GM19468 (cell line): ENCODE measurements around the gene RANBP9.

Source experiments
- ATAC-seq: cut with Tn5 transposase; IDR thresholded peaks from one replicate; pipeline ENCODE4 v1.9.1; 2021; ENCODE audit warnings: mild to moderate bottlenecking, moderate library complexity, moderate number of reproducible peaks; ENCODE audit not compliant: unreplicated experiment; ENCODE audit errors: extremely low read depth

The RANBP9 gene

GRCh38 chr6:13680448-13680968 is 31.1 kb downstream of the RANBP9 start:
- no peak for ATAC-seq

DNA sequence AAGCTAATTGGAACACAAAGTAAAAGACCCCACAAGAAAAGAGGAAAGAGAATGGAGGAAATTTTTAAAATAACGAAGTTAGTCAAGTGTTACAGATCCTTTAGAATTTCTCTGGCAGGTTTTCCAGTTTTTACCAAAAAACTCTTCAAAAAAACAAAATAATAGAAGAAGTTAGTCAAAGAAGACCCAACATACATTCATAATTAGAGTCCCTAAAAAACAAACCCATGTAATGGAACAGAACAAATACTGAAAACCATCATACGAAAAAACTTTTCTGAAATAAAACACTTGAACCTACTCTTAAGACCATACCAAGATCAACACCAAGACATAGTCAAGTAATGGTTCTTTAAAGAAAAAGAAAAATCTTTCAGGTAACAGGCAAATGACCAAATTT is 31.6 kb downstream of the RANBP9 start:
- no peak for ATAC-seq

- no peak for ATAC-seq
Measured at GRCh38 chr6:13678255-13678983, 33.2 kb downstream of the RANBP9 start.

- ATAC-seq: no peak
Measured at GRCh38 chr6:13677878-13678254, 33.8 kb downstream of the RANBP9 start.

- no peak for ATAC-seq
Measured at GRCh38 chr6:13676551-13677156, 35.0 kb downstream of the RANBP9 start.

DNA sequence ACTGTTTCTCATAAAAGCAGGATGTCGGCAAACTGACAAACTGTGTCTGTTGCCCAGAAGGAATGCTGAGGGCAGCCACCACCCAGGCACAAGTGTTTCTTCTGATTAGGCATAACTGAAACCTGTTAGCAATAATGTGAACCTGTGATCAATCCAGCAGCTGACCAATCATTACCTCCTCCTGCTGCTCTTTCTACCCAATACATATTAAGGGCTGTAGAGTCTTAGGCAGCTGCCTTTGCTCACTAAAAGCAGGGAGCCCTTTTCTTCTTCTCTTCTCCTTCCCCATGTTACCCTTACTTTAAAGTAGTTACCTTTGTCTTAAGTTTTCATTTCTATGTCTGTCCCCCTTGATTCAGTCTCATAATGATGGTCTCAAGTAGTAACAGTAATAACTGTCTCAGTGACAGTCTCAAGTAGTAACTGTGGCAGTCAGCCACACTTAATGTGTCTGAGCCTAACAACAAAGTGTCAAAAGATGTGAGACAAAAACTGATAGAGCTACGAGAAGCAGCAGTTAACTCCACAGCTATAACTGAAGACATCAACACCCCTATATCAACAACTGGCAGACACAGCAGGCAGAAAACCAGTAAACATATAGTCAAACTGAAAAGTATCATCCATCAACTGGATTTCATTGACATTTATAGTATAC is 37.0 kb downstream of the RANBP9 start:
- ATAC-seq: no peak

DNA sequence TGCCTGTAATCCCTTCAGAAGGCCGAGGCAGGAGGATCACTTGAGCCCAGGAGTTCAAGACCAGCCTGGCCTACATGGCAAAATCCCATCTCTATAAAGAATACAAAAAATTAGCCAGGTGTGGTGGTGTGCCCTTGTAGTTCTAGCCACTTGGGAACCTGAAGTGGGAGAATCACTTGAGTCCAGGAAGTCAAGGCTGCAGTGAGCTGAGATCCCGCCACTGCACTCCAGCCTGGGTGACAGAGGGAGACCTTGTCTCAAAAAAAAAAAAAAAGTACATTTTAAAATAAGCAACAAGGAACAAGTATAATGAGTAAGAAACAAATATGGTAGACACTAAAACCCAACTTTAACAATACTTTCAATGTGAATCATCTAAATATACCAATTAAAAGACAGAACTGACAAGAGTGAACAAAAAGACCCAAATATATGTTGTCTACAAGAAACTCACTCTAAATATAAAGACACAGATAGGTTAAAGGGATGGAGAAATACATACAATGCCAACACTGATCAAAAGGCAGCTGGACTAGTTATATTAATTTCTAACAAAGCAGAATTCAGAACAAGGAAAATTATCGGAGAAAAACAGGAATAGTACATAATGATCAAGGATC is 37.7 kb downstream of the RANBP9 start:
- ATAC-seq: no peak

GRCh38 chr6:13673368-13673767 is 38.3 kb downstream of the RANBP9 start:
- ATAC-seq: no peak

GRCh38 chr6:13672904-13673303 is 38.7 kb downstream of the RANBP9 start:
- ATAC-seq: no peak

DNA sequence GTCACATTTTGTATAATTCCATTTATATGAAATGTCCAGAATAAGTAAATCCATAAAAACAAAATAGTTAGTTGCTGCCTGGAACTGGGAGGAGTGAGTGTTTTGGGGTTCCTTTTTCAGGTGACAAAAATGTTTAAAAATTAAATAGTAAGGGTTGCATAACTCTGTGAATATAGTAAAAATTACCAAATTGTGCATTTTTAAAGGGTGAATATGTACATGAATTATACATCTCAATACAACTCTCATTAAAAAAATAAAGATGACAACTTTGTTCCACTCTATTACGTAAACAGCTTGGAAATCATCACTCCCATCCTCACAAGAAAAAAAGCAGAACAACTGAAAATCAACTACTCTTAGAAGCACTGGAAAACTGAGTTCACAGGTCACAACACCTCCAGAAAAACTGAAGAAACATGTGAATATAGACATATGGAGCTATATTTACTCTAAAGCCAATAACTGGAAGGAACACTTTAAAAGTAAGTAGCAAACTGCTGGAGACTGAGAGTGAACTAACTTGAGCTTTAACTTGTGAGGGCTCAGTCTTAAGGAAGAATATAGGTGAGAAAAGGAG is 40.0 kb downstream of the RANBP9 start:
- no peak for ATAC-seq

GRCh38 chr6:13669476-13669875 is 42.2 kb downstream of the RANBP9 start:
- ATAC-seq: no peak

DNA sequence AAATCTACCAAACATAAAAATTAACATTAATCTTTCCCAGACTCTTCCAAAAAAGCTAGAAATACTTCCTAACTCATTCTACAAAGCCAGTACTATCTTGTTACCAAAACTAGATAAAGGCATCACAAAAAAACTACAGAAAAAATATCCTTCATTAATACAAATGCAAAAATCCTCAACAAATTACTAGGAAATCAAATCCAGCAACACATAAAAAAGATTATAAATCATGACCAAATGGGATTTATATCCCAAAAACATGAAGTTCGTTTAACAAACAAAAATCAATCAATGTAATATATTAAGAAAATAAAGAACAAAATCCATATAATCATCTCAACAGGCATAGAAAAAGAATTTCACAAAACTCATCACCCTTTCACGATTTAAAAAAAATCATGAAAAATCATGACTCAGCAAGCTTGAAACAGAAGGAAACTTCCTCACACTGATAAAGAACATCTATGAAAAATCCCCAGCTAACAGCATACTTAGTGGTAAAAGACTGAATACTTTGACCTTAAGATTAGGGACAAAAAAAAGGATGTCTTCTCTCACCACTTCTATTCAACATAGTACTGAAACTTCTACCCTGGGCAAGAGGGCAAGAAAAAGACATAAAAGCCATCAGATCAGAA is 43.2 kb downstream of the RANBP9 start:
- ATAC-seq: no peak

GRCh38 chr6:13667655-13668054 is 44.0 kb downstream of the RANBP9 start:
- no peak for ATAC-seq

- no peak for ATAC-seq
Measured at GRCh38 chr6:13666194-13667105, 45.2 kb downstream of the RANBP9 start.

- ATAC-seq: no peak
Measured at GRCh38 chr6:13664703-13665352, 46.8 kb downstream of the RANBP9 start.

DNA sequence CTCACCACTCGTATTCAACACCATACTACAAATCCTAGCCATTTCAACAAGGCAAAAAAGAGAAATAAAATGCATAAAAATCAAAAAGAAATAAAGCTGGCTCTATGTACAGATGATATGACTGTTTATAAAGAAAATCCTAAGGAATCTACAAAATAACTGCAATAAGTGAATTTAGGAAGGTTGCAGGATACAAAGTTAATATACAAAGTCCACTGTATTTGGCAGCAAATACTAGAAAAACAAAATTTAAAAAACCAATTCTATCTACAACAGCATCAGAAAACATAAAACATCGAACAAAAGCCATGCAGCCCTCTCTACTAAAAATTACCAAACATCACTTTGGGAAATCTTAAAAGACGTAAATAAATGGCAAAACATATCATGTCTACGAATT is 47.6 kb downstream of the RANBP9 start:
- ATAC-seq: no peak

- ATAC-seq: no peak
Measured at GRCh38 chr6:13662651-13663334, 48.8 kb downstream of the RANBP9 start.

DNA sequence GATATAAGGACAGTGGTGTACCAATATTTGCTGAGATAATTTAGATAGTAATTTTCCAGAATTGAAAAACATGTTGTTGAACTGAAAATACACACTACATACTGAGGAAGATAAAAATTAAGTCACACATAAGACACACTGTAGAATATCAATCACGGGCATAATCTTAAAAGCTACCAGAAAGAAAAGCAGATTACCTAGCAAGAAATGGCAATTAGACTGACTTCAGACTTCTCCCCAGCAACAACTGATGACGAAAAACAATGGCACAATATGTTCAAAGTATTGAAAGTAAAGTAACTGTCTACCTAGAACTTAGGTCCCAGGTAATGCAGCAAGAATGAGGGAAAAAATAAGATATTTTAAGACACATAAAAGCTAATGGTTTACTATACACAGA is 50.0 kb downstream of the RANBP9 start:
- ATAC-seq: no peak
